Erythroblast (primary cell): ENCODE measurements around the gene ZC3H14.
A peak's percentile ranks its signal among the peaks of the same experiment; 100 is the strongest.

ENCODE experiments used
- DNase-seq, 2 experiments: peaks; one replicate each; lab custom pipeline; 2025; lab: John Stamatoyannopoulos, UW
- GATA1 ChIP-seq: IDR thresholded peaks from 2 replicates; pipeline ENCODE4 v1.6.1; 2011; ENCODE audit warnings: low read depth, mild to moderate bottlenecking, control low read depth, low read length, moderate library complexity
- POLR2A ChIP-seq: IDR thresholded peaks from 2 replicates; pipeline ENCODE4 v1.6.1; 2011; ENCODE audit warnings: mild to moderate bottlenecking, low read length

The ZC3H14 gene

GRCh38 chr14:88542857-88543795 is 19.7 kb upstream of the ZC3H14 start:
- no peak for DNase-seq
- TF ChIP-seq POLR2A = no peak
- no peak for TF ChIP-seq GATA1

GRCh38 chr14:88545256-88545655 is 17.6 kb upstream of the ZC3H14 start:
- TF ChIP-seq POLR2A = no peak
- no peak for TF ChIP-seq GATA1
- no peak for DNase-seq

GRCh38 chr14:88546621-88547385 is 16.0 kb upstream of the ZC3H14 start:
- DNase-seq = no peak
- no peak for TF ChIP-seq POLR2A
- TF ChIP-seq GATA1 = no peak

- no peak for DNase-seq
- TF ChIP-seq GATA1 (no peak), POLR2A (no peak)
Observed at GRCh38 chr14:88547386-88547780, 15.5 kb upstream of the ZC3H14 start.

- no peak for DNase-seq
- TF ChIP-seq POLR2A (no peak), GATA1 (no peak)
Observed at GRCh38 chr14:88550078-88550477, 12.8 kb upstream of the ZC3H14 start.

GRCh38 chr14:88551094-88551870 is 11.6 kb upstream of the ZC3H14 start:
- DNase-seq = peak; percentile 79 to 82
- TF ChIP-seq POLR2A (no peak), GATA1 (no peak)

- no peak for TF ChIP-seq GATA1
- no peak for TF ChIP-seq POLR2A
- DNase-seq = peak; percentile 24 to 35
Observed at GRCh38 chr14:88551980-88552431, 10.8 kb upstream of the ZC3H14 start.

GRCh38 chr14:88552876-88553275 is 10.0 kb upstream of the ZC3H14 start:
- TF ChIP-seq POLR2A (no peak), GATA1 (no peak)
- DNase-seq = peak; percentile 12 to 28

GRCh38 chr14:88553886-88554456 is 8.9 kb upstream of the ZC3H14 start:
- DNase-seq = peak; percentile 23 to 45
- TF ChIP-seq GATA1 = no peak
- TF ChIP-seq POLR2A = no peak

- TF ChIP-seq GATA1 (no peak), POLR2A (no peak)
- peak; percentile 61 to 64 for DNase-seq
Observed at GRCh38 chr14:88554457-88555286, 8.2 kb upstream of the ZC3H14 start, which contains the start of gene PTPN21. TSS of gene PTPN21 (minus strand) at chr14:88555007. CDS start at chr14:88550417, 4,590 bp downstream.

- no peak for DNase-seq
- TF ChIP-seq POLR2A (no peak), GATA1 (no peak)
Observed at GRCh38 chr14:88556581-88556980, 6.3 kb upstream of the ZC3H14 start.

GRCh38 chr14:88559852-88560251 is 3.0 kb upstream of the ZC3H14 start:
- TF ChIP-seq POLR2A (no peak), GATA1 (no peak)
- peak in 1 of 2 experiments; percentile 7 for DNase-seq
